K562 treated with DMSO at 1 percent for 4 hours (cell line): ENCODE data around the gene PUS7. TPM values are rescaled to one million over a fixed set of nuclear protein-coding genes. Genes with fewer than 3 reads are reported as not detected.

Experiments
- total RNA-seq: library from RNA; unstranded; fragments of 300-600 nt; gene quantifications from 2 replicates; pipeline ENCODE4 v1.2.3, GENCODE V29; 2022; ENCODE audit not compliant: insufficient read depth

The PUS7 gene
- 9.7 and 15.7 TPM in 2 replicates for total RNA-seq

GRCh38 chr7:105521717-105522463 is at the start of gene PUS7:
Gene PUS7, minus strand, starts transcription at chr7:105522271. Its CDS starts 13,759 bp downstream, at chr7:105508512.

GRCh38 chr7:105531792-105532671 is 10.0 kb upstream of the PUS7 start, which contains the start of gene RINT1:
Gene RINT1, plus strand, starts transcription at chr7:105532201. Its CDS starts 115 bp downstream, at chr7:105532316.

Other genes starting within 250 kb of the PUS7 start
- gene SRPK2, start 133.3 kb downstream of the PUS7 start, total RNA-seq: 27.5 and 44.5 TPM in 2 replicates
- gene RINT1, start 9.9 kb upstream of the PUS7 start, total RNA-seq: 26.9 and 31.4 TPM in 2 replicates
- gene EFCAB10, start 59.2 kb upstream of the PUS7 start, total RNA-seq: 2.0 and 8.3 TPM in 2 replicates